K562 (cell line): ENCODE results near the gene DTNA. TPM values are rescaled to one million over a fixed set of nuclear protein-coding genes. Genes with fewer than 3 reads are reported as not detected.

Experiments
- ATAC-seq: fragments of 200-7000 bp; cut with Tn5 transposase; 3 replicates; pipeline ENCODE4 v1.9.1; 2020; ENCODE audit warnings: moderate library complexity
- BruUV-seq: library from RNA; stranded (reverse); fragments of 400-500 nt; replicated peaks from 2 replicates; lab custom pipeline; 2021; lab: Mats Ljungman, UMichigan
- CTCF ChIA-PET: fragments of 300-600 bp; formaldehyde crosslinking; extraction: SDS; loops from one replicate; lab custom pipeline; 2021; ENCODE audit warnings: low intra/inter-chr PET ratio; lab: Yijun Ruan, JAX
- POLR2A ChIA-PET: fragments of 300-600, 350-650 bp; sonication (Branson Sonifier 250); formaldehyde crosslinking; extraction: SDS; loops from one replicate; lab custom pipeline; 2021; ENCODE audit warnings: antibody characterized with exemption, inconsistent platforms; lab: Yijun Ruan, JAX
- DNase-seq, 4 experiments: peaks; one replicate each; pipeline versions ENCODE4 v3.0.0 to v3.0.0-alpha.2; 2011 to 2018; ENCODE audit warnings: low spot score in 3 of 4, mixed read lengths in 3 of 4; ENCODE audit errors: extremely low read depth in 1 of 4
- FAIRE-seq: peaks from 2 replicates; lab custom pipeline; 2011; peaks lifted over from hg19 to GRCh38; lab: Jason Lieb, UNC
- H2AFZ ChIP-seq: 2 replicates; pipeline ENCODE4 v1.6.0; 2011; ENCODE audit warnings: low read depth, low read length, control low read depth, inconsistent platforms
- H3K27ac ChIP-seq: fragments of 200-600 bp; 3 replicates; pipeline ENCODE4 v1.8.0; 2011; ENCODE audit warnings: low read depth, mild to moderate bottlenecking, control low read depth, inconsistent platforms, low read length, moderate library complexity, mixed read lengths; ENCODE audit errors: extremely low read depth
- H3K27me3 ChIP-seq, 2 experiments: fragments of 300-600 bp in 1 of 2; 2 replicates in 1 of 2; 3 replicates in 1 of 2; pipeline versions ENCODE4 v1.6.0 to v1.8.0; 2011; ENCODE audit warnings: inconsistent platforms in 2 of 2, low read length in 2 of 2, mild to moderate bottlenecking in 1 of 2, mixed read lengths in 1 of 2, moderate library complexity in 1 of 2; ENCODE audit not compliant: control insufficient read depth in 2 of 2, insufficient read depth in 2 of 2
- H3K36me3 ChIP-seq: fragments of 300-600 bp; 3 replicates; pipeline ENCODE4 v1.8.0; 2011; ENCODE audit warnings: mild to moderate bottlenecking, low read length, inconsistent platforms; ENCODE audit not compliant: control insufficient read depth, insufficient read depth
- H3K4me1 ChIP-seq, 2 experiments: fragments of 200-600 bp in 1 of 2; replicated peaks in 1 of 2; 2 replicates in 1 of 2; 3 replicates in 1 of 2; pipeline versions ENCODE4 v1.5.1 to v1.8.0; 2011; ENCODE audit warnings: inconsistent platforms in 2 of 2, low read length in 2 of 2, mild to moderate bottlenecking in 1 of 2, mixed read lengths in 1 of 2, moderate library complexity in 1 of 2; ENCODE audit not compliant: control insufficient read depth in 2 of 2, insufficient read depth in 2 of 2
- H3K4me2 ChIP-seq: 2 replicates; pipeline ENCODE4 v1.6.1; 2011; ENCODE audit warnings: low read length, control low read depth, inconsistent platforms, mixed read lengths; ENCODE audit not compliant: insufficient read depth
- H3K4me3 ChIP-seq: fragments of 200-600 bp; sonication (generic), shearing (Covaris generic); 2 replicates; pipeline ENCODE4 v1.5.1; 2016; ENCODE audit warnings: control low read depth, inconsistent platforms
- H3K79me2 ChIP-seq: fragments of 200-600 bp; 3 replicates; pipeline ENCODE4 v1.8.0; 2011; ENCODE audit warnings: low read length, inconsistent platforms; ENCODE audit not compliant: control insufficient read depth, insufficient read depth
- H3K9ac ChIP-seq, 2 experiments: 2 replicates each; pipeline versions ENCODE4 v1.6.0 to v1.6.1; 2011; ENCODE audit warnings: low read depth in 2 of 2, low read length in 2 of 2, control low read depth in 1 of 2, inconsistent platforms in 1 of 2, mild to moderate bottlenecking in 1 of 2, mixed read lengths in 1 of 2; ENCODE audit not compliant: insufficient read depth in 1 of 2
- H3K9me1 ChIP-seq: one replicate; pipeline ENCODE4 v1.6.0; 2011; ENCODE audit warnings: inconsistent platforms, mild to moderate bottlenecking, low read length, moderate library complexity; ENCODE audit not compliant: control insufficient read depth, insufficient read depth
- H3K9me3 ChIP-seq: replicated peaks from 2 replicates; pipeline ENCODE4 v1.5.1; 2011; ENCODE audit warnings: low read depth, low read length, inconsistent platforms; ENCODE audit not compliant: control insufficient read depth, insufficient read depth
- H4K20me1 ChIP-seq: replicated peaks from 2 replicates; pipeline ENCODE4 v1.6.1; 2011; ENCODE audit warnings: low read length, inconsistent platforms, mixed read lengths; ENCODE audit not compliant: control insufficient read depth, insufficient read depth
- CCAR2 ChIP-seq: fragments of 200-400 bp; formaldehyde crosslinking; IDR thresholded peaks from 2 replicates; pipeline ENCODE4 v1.6.1; 2017; ENCODE audit warnings: mild to moderate bottlenecking, low read depth, low read length
- DDX20 ChIP-seq: fragments of 450-650 bp; IDR thresholded peaks from 2 replicates; pipeline ENCODE4 v1.6.1; 2016; ENCODE audit warnings: missing genetic modification characterization, low read depth, mild to moderate bottlenecking, missing compliant biosample characterization, moderate library complexity
- IFI16 ChIP-seq: fragments of 250-450 bp; sonication (Bioruptor Pico); IDR thresholded peaks from 2 replicates; pipeline ENCODE4 v2.1.2; 2022; ENCODE audit warnings: mild to moderate bottlenecking, inconsistent platforms
- MITF ChIP-seq: IDR thresholded peaks from 2 replicates; pipeline ENCODE4 v1.6.1; 2014; ENCODE audit warnings: antibody characterized with exemption
- ZFP36 ChIP-seq: fragments of 150-350 bp; IDR thresholded peaks from 2 replicates; pipeline ENCODE4 v1.6.1; 2018; ENCODE audit warnings: low read length, low read depth; ENCODE audit not compliant: partially characterized antibody
- ZNF778 ChIP-seq: fragments of 450-650 bp; formaldehyde crosslinking; IDR thresholded peaks from 2 replicates; pipeline ENCODE4 v1.4.0; 2020; ENCODE audit warnings: mild to moderate bottlenecking, moderate library complexity
- WGBS: fragments of 100-300 bp; shearing (Covaris generic); methylation state at CpG from one replicate; pipeline ENCODE4 v1.1.6; 2016; ENCODE audit warnings: low coverage, mixed read lengths; ENCODE audit not compliant: insufficient coverage; ENCODE audit errors: missing lambda C conversion rate; 5-methylcytosine and 5-hydroxymethylcytosine counted together
- in situ Hi-C: fragments of 300-500 bp; cut with MboI; formaldehyde crosslinking; loops from 4 replicates; pipeline ENCODE4 v1.15.0; 2018; ENCODE audit warnings: inconsistent platforms, mixed read lengths
- intact Hi-C: fragments of 100-400 bp; cut with micrococcal nuclease; formaldehyde crosslinking; loops from 2 replicates; pipeline ENCODE4 v1.14.2; 2022
- polyA plus RNA-seq, 8 experiments: library from polyadenylated mRNA; depleted of rRNA in 4 of 8; stranded (reverse) in 5 of 8; unstranded in 3 of 8; fragments of >200 nt; fragmentation: Nextera tagmentation in 2 of 8; fragmentation: Illumina TruSeq in 1 of 8; extraction: Ambion mirVana in 2 of 8; extraction: Trizol in 1 of 8; gene quantifications; 2 replicates each; pipeline versions ENCODE4 v1.2.1 to v1.2.3, GENCODE V29; 2011 to 2014; ENCODE audit warnings: inconsistent platforms in 1 of 8, missing spikeins in 1 of 8
- total RNA-seq, 7 experiments: library from RNA; depleted of rRNA in 6 of 7; stranded (reverse); fragments of >200 nt in 6 of 7; fragmentation: Illumina TruSeq in 2 of 7; extraction: Trizol in 2 of 7; gene quantifications; 2 replicates each; pipeline versions ENCODE4 v1.2.1 to v1.2.3, GENCODE V29; 2011 to 2021; ENCODE audit warnings: low replicate concordance in 1 of 7
- TF ChIP-seq, protein P1 (sequence below): fragments of 450-650 bp; IDR thresholded peaks from 2 replicates; pipeline ENCODE4 v1.6.1; 2014; ENCODE audit warnings: low read depth, mild to moderate bottlenecking, moderate library complexity, borderline replicate concordance

DTNA gene
- total and polyA plus RNA-seq, 9 of the 15 experiments (the other 6 are each of a cell fraction or from before 2014, with no cell fraction given) = 0.07 to 2.4 (median 0.22) TPM; not detected in 2

- TF ChIP-seq DDX20 (tag) = no peak
Observed at GRCh38 chr18:34773961-34774766, 64.1 kb downstream of the DTNA start (continued).

DNA sequence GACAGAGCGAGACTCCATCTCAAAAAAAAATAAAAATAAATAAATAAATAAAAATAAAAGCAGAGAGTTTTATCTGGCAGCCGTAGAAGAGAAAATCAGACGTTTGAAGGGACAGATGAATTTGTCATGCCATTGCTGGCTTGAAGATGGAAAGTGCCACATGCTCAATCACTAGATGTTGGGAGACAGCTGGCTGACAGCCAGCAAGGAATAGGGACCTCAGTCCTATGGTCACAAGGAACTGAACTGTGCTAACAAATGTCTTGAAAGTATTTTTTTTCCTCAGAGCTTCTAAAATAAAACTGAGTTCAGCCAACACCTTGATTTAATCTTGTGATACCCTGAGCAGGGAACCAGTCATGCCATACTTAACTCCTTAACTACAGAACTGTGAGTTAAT is 65.4 kb downstream of the DTNA start:
- Histone ChIP-seq H3K27ac (no peak overlapping the region), H4K20me1 (no peaks in the 10 kb centered on the region), H2AFZ (no peak overlapping the region), H3K9me3 (no peaks in the 10 kb centered on the region), H3K9ac (no peak overlapping the region), H3K4me2 (no peak overlapping the region), H3K27me3 (no peaks in the 10 kb centered on the region), H3K79me2 (no peaks in the 10 kb centered on the region), H3K36me3 (no peaks in the 10 kb centered on the region)
- POLR2A ChIA-PET = interaction anchor here (0.6 kb wide), 1 partner anchor 673 kb away, joined by 3 read pairs; no protein-coding TSS in a partner anchor
- 0% methylated on average over 3 of the region's 3 CpGs for WGBS
- intact Hi-C loops (no loop called here), in situ Hi-C loops (loop anchor here (25.0 kb wide), 2 partner anchors 663 to 1538 kb away; no protein-coding TSS in a partner anchor)
- no peak for ATAC-seq
- CTCF ChIA-PET = no interaction called here
- TF ChIP-seq IFI16 (CRISPR knock-in tag) = no peak
- TF ChIP-seq ZNF778 = no peak
- no peak for TF ChIP-seq MITF
- TF ChIP-seq ZFP36 = no peak
- TF ChIP-seq CCAR2 = no peak
- TF ChIP-seq, protein P1, sequence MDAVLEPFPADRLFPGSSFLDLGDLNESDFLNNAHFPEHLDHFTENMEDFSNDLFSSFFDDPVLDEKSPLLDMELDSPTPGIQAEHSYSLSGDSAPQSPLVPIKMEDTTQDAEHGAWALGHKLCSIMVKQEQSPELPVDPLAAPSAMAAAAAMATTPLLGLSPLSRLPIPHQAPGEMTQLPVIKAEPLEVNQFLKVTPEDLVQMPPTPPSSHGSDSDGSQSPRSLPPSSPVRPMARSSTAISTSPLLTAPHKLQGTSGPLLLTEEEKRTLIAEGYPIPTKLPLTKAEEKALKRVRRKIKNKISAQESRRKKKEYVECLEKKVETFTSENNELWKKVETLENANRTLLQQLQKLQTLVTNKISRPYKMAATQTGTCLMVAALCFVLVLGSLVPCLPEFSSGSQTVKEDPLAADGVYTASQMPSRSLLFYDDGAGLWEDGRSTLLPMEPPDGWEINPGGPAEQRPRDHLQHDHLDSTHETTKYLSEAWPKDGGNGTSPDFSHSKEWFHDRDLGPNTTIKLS = no peak
- TF ChIP-seq, all 486 proteins: peak for 0
- FAIRE-seq (no peak), DNase-seq (no peak)
- no peaks in the 10 kb centered on the region for H3K4me1 ChIP-seq
- BruUV-seq = no TSS peak
- H3K4me3 ChIP-seq = no peak overlapping the region
- H3K9me1 ChIP-seq = no peaks in the 10 kb centered on the region
